Measurements from ENCODE around the gene GPR157.

GPR157 gene

DNA sequence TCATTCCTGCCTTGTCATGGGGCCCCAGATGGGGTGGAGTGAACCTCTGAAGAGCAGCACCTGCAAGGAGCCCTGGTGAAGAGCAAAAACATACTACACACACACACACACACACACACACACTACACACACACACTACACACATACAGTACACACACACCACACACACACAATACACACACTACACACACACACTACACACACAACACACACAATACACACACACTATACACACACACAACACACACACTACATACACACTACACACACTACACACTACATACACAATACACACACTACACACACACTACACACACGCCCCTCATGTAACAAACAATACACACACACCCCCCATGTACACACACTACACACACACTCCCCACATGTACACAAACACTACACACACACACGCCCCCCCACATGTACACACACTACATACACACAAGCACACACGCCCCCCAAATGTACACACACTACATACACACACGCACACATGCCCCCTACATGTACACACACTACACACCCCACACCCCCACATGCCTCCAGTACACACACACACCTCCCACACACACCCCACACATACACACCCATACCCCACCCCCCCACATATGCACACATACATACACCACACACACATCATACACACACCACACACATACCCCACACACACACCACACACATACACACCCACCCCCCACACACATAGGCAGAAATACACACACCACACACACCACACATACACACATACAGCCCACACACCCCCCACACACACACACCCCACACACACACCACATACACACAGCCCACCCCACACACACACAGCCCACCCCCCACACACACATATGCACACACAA lies 68.8 kb downstream of the GPR157 start:
- DNase-seq = no peak

DNA sequence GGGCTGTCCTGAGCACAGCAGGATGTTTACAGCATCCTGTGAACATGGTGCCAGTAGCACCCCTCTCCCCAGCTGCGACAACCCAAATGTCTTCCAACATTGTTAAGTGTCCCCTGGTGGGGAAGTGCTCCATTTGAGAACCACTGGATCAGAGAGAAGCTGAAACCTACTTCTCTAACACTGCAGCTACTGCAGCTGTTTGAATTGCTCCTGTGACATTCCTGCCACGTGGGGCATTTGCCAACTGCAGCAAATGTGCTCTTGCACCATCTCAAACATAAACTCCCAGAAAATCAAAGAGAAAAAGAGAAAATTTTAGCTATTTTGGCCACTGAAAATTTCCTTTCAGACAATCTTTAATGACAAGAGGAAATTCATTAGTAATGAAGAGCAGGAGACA lies 70.4 kb downstream of the GPR157 start:
- DNase-seq = no peak

DNA sequence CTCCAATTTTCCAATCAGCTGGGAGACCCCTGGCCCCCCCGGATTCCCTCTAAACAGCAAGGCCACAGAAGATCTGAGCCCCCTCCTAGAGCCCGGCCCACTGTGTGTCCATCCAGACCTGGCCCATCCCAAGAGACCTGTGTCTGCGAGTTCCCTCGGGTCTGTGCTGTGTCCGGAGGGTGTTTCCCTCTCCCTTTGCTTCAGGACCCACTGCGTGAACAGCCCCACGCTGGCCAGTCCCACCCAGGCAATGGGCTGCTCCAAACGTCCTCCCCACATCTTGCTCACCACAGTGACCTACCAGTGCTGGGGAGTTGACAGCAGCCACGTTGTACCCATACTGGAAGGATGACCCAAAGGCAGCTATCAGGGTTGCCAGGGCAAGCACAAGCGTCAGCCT lies 71.1 kb downstream of the GPR157 start:
- DNase-seq = no peak

DNA sequence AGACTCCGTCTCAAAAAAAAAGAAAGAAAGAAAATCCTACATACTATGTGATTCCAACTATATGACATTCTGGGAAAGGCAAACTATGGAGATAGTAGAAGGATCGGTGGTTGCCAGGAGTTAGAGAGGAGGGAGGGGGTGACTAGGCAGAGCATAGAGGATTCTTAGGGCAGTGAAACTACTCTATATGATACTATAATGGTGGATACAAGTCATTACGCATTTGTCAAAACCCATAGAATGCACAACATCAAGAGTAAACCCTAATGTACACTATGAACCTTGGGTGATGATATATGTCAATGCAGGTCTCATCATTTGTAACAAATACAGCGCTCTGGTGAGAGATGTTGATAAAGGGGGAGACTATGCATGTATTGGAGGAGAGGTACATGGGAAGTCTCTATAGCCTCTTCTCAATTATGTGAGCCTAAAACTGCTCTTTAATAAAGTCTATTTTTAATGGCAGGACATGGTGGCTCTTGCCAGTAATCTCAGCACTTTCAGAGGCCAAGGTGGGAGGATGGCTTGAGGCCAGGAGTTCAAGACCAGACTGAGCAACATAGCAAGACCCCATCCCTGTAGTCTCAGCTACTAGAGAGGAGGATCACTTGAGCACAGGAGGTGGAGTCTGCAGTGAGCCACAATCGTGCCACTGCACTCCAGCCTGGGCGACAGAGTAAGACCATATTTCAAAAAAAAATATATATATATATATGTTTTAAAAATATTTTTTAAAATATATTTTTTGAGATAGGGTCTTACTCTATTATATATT lies 76.4 kb downstream of the GPR157 start:
- no peak for DNase-seq

DNA sequence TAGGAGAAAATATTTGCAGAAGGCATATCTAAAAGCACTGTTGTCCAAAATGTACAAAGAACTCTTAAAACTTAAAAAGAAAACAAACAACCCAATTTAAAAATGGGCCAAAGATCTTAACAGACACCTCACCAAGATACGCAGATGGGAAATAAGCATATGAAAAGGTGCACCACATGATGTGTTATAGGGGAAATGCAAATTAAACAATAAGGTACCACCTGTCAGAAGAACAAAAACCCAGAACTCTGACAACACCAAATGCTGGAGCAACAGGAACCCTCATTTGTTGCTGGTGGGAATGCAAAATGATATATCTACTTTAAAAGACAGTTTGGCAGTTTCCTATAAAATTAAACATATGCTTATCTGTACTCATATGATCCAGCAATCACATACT lies 77.5 kb downstream of the GPR157 start:
- no peak for DNase-seq

DNA sequence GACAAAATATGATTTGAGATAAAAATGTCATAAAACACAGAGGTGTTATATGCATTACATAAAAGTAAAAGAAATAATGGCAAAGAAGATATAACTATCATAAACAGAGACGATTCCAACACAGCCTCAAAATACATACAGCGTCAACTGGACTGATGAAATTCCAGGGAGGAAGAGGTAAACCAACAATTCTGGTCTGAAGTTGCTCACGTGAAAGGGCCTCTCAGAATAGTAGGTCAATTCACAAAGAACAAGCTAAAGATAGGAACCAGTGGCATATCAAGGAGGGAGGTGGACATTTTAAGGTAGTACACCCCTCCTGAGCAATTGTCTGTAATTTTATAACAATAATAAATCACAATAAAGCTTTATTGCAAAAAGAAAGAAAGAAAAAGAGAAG lies 78.1 kb downstream of the GPR157 start:
- DNase-seq = no peak
